ENCODE measurements around the gene EGLN2.
"Not testable (repeated sequence)": the region's sequence is repeated elsewhere in the genome, so short reads cannot be mapped to it uniquely, and the experiment has no call there.

EGLN2 gene

DNA sequence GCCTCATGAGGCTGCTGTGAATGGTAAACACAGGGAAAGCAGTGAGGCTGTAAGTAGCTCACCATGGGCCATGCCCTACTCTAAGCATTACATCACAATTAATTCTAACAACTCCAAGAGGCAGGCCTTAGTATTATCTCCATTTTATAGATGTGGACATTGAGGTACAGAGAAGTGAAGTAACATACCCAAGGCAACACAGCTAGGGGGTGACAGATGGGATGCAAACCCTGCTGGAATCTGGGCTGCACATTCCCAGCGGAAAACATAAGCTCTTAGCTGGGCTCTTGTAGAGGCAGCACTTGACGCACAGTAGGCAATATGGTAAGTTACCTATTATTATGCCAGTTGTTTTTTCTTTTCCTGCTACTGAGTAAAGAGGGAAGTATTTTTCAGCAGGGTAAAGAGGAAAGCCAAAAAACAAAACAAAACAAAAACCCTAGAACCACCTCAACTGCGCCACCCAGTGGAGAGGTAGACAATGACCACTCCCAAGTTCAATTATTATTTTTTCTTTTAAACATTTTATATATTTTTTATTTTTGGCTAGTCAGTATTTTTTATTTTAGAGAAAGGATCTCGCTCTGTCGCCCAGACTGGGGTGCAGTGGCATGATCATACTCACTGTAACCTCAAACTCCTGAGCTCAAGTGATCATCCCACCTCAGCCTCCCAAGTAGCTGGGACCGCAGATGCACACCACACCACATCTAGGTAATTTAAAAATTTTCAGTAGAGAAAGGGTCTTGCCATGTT lies 20.7 kb downstream of the EGLN2 start:
- DNase-seq, result peak; percentile 30

- no peak for DNase-seq
Measured at GRCh38 chr19:40822161-40822560, 23.2 kb downstream of the EGLN2 start.

- not testable (repeated sequence) for DNase-seq
Measured at GRCh38 chr19:40822704-40823553, 23.9 kb downstream of the EGLN2 start.

DNA sequence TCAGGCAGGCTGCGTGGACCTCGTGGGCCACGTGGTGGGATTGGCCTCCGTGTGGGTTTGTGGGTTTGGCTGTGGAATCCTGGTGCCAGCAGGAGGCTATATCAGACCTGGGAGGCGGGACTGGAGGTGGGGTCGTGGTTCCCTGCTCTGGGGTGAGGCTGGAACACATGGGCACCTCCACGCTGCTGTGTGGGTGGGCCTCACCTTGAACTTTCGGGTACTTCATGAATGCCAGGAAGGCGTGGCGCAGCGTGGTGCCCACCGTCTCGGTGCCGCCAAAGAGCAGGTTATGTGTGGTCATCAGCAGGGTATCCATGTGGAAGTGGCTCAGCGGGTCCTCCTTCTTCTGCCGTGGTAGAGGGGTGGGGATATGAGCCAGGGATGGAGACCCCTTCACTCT lies 25.9 kb downstream of the EGLN2 start:
- not testable (repeated sequence) for DNase-seq

GRCh38 chr19:40825460-40826095 lies 26.6 kb downstream of the EGLN2 start:
- DNase-seq, result not testable (repeated sequence)

DNA sequence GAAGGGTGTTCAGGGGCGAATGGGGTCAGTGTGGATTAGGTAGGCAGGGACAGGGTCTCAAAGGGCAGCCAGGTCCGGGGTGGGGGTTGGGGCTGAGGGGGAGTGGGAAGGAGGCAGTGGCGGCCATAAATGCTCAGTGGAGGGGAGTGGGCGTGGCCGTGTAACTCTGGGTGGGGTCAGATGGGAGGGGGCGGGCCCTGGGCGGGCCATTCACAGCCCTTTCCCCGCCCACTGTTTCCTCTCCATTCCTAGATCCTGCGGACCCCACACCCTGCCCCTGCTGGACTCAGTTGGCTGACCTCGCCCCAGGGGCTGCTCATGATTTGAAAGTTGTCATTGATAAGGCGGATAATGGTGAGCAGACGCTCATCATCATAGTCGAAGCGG lies 27.3 kb downstream of the EGLN2 start:
- not testable (repeated sequence) for DNase-seq

- not testable (repeated sequence) for DNase-seq
Measured at GRCh38 chr19:40826699-40827385, 27.9 kb downstream of the EGLN2 start.

DNA sequence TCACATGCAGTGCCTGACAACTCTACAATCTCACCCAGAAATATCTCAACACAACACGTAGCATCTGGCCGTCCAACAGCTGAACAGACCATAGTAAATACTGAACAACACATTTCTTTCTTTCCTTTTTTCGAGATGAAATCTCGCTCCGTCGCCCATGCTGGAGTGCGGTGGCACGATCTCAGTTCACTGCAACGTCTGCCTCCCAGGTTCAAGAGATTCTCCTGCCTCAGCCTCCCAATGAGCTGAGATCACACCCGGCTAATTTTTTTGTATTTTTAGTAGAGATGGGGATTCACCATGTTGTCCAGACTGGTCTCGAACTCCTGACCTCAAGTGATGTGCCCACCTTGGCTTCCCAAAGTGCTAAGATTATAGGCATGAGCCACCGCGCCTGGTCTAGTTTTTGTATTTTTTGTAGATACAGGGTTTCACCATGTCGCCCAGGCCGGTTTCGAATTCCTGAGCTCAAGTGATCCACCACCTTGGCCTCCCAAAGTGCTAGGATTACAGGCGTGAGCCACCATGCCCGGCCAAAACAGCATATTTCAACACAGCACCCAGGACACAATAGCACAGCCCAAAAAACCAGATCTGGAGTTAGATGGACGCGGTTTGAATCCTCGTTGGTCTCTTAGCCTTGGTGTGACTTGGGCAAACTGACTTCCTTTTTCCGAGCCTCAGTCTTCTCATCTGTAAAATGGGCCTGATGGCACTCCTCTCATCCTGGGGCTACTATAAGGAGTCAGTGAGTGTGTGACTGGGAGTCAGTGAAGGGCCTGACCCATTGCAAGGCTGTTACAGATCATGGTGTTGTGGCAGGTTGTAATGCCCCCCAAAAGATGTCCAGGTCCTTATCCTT lies 28.6 kb downstream of the EGLN2 start:
- no peak for DNase-seq

- DNase-seq, result no peak
Measured at GRCh38 chr19:40829205-40829604, 30.2 kb downstream of the EGLN2 start.

GRCh38 chr19:40830741-40831140 lies 31.8 kb downstream of the EGLN2 start:
- DNase-seq, result not testable (repeated sequence)

DNA sequence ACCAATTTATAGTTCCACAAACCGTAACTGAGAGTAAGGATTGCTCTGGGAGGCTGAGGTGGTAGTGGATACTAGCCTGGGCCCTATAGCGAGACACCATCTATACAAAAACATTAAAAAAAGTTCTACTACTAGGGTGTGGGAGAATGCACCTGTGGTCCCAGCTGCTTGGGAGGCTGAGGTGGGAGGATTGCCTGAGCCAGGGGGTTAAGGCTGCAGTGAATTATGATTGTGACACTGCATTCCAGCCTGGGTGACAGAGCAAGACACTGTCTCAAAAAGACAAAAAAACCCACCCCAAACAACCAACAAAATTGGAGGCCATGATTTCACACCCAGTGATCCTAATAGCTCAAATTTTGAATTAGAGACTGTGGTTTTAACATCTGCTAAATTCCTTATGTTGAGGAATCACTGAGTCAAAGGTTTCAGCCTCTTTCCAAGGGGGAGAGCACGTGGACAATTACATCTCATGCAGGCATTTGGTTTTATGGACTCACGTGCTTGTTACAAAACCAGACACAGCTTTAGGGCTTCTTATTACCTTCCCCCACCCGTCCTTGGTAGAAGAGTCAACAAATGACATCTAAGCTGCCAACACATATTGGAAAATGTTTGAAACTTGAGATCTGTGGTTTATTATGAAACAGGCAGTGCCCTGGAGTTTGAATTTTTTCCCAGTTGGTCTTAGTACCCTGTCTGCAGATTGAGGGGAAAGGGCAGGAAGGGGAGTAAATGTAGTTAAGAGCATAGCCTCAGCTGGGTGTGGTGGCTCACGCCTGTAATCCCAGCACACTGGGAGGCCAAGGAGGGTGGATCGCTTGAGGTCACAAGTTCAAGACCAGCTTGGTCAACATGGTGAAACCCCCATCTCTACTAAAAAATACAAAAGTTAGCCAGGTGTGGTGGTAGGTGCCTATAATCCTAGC lies 32.8 kb downstream of the EGLN2 start:
- no peak for DNase-seq

DNA sequence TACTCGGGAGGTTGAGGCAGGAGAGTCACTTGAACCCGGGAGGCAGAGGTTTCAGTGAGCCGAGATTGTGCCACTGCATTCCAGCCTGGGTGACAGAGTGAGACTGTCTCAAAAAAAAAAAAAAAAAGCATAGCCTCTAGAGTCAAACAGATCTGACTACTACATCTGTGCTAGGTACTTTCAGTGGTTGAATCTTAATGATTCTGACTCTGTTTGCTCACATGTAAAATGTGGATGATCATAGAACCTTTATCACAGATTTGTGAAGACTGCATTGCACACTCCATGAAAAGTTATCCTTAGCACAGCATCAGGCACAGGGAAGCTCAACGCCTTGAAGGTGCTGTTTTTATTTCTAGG lies 33.4 kb downstream of the EGLN2 start:
- DNase-seq, result not testable (repeated sequence)

- DNase-seq, result not testable (repeated sequence)
Measured at GRCh38 chr19:40833728-40834533, 34.9 kb downstream of the EGLN2 start.

GRCh38 chr19:40836754-40837429 lies 37.9 kb downstream of the EGLN2 start:
- no peak for DNase-seq

GRCh38 chr19:40838477-40838876 lies 39.5 kb downstream of the EGLN2 start:
- DNase-seq, result not testable (repeated sequence)

DNA sequence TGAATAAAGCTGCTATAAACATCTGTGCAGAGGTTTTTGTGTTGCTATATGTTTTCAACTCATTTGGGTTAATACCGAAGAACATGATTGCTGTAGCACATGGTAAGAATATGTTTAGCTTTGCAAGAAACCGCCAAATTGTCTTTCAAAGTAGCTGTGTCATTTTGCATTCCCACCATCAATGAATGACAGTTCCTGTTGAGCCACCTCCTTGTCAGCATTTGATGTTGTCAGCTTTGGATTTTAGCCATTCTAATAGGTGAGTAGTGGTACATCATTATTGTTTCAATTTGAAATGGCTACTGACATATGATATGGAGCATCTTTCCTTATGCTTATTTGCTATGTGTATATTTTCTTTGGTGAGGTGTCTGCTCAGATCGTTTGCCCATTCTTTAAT lies 43.0 kb downstream of the EGLN2 start:
- DNase-seq, result not testable (repeated sequence)

DNA sequence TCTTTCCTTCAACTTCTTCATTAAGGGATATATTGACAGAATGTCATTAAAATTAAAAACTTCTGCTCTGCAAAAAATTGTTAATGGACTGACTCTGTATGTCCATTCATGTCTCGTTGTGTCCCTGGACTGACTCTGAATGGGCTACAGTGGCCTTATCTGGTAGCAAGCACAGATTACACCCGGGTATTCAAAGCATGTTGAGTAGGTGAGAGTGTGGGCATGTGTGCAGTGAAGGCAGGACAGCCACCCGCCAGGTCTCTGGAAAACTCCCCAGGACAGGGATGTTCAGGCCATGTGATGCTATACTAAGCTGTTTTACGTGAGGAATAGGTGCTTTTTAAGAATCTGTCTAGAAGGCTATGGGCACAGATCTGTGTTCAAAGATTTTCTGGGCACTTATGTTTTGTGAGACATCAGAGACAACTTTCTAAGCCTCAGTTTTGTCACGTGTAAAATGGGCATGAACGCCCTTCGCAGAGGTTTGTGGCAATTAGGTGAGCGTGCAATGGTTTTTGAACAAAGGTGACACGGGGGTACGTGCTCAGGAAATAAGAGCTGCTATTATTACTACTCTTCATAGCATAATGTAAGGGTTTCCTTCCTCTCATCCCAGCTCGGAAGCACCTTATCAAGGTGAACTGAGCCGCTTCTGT lies 44.1 kb downstream of the EGLN2 start:
- not testable (repeated sequence) for DNase-seq

GRCh38 chr19:40843653-40844052 lies 44.7 kb downstream of the EGLN2 start:
- not testable (repeated sequence) for DNase-seq

- DNase-seq, result not testable (repeated sequence)
Measured at GRCh38 chr19:40846722-40847121, 47.7 kb downstream of the EGLN2 start.
